ENCODE results near the gene CDX1. TPM values are rescaled to one million over a fixed set of nuclear protein-coding genes. Genes with fewer than 3 reads are reported as not detected.

CDX1 gene
- total and polyA plus RNA-seq, 2 experiments from 2014 or later, result 43.3 to 54.6 TPM

DNA sequence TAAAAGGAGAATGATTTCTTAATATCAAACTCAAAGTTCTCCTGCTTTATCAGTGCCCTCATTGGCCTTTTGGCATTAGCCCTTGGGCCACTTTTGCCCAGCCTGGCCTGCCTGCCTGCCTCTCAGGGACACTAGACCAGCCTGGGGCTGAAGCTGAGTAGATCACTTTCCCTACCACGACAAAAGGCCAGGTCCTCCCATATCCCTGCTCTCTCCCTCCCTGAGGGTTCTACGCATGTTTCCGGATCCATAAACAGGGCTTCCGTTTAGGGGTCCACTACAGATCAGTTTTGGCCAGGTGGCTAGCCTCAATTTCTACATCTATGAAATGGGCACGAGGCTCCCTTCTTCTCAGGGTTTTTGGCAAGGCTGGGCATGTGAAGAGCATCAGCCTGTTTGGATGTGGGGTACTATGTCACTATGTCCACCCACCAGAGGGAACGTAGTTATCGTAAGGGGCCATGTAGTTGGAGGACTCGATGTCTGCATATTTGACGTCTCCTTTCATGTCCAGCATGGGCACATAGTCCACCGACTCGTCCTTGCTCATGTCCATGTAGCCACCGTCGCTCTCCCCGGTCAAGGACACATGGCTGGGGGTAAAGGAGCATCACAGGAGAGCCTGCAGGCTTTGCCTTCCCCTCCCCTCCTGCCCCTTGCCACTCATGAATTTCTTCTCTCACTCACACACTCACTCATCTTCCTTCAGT is 45.0 kb upstream of the CDX1 start:
- Histone ChIP-seq H3K4me1 (ENCODE audit: insufficient read depth) (peaks cover 4% of the 10 kb centered on the region), H3K4me2 (no peak overlapping the region), H3K36me3 (replicated peaks; ENCODE audit: insufficient read depth, low read depth) (no peaks in the 10 kb centered on the region), H3K27me3 (no peaks in the 10 kb centered on the region), H3K4me3 (no peak overlapping the region), H3K9me3 (ENCODE audit: low read depth) (no peaks in the 10 kb centered on the region), H2AFZ (no peak overlapping the region), H3K79me2 (no peaks in the 10 kb centered on the region), H3K27ac (no peak overlapping the region), H4K20me1 (ENCODE audit: insufficient read depth, poor library complexity, severe bottlenecking) (no peaks in the 10 kb centered on the region), H3K9me2 (replicated peaks; ENCODE audit: insufficient read depth) (no peaks in the 10 kb centered on the region)
- 96% methylated on average over 14 of the region's 14 CpGs for WGBS (ENCODE audit: low lambda C conversion rate, missing lambda C conversion rate)
- TF ChIP-seq, protein P1, sequence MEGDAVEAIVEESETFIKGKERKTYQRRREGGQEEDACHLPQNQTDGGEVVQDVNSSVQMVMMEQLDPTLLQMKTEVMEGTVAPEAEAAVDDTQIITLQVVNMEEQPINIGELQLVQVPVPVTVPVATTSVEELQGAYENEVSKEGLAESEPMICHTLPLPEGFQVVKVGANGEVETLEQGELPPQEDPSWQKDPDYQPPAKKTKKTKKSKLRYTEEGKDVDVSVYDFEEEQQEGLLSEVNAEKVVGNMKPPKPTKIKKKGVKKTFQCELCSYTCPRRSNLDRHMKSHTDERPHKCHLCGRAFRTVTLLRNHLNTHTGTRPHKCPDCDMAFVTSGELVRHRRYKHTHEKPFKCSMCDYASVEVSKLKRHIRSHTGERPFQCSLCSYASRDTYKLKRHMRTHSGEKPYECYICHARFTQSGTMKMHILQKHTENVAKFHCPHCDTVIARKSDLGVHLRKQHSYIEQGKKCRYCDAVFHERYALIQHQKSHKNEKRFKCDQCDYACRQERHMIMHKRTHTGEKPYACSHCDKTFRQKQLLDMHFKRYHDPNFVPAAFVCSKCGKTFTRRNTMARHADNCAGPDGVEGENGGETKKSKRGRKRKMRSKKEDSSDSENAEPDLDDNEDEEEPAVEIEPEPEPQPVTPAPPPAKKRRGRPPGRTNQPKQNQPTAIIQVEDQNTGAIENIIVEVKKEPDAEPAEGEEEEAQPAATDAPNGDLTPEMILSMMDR (IDR thresholded peaks at IDR 0.05; ENCODE audit: poor library complexity), result no peak
- TF ChIP-seq EZH2phosphoT487 (IDR thresholded peaks at IDR 0.05; ENCODE audit: low read depth, severe bottlenecking, unreplicated experiment) (no peak), EZH2 (IDR thresholded peaks at IDR 0.05; ENCODE audit: borderline replicate concordance) (no peak)
- no peak for DNase-seq (ENCODE audit: low spot score)

DNA sequence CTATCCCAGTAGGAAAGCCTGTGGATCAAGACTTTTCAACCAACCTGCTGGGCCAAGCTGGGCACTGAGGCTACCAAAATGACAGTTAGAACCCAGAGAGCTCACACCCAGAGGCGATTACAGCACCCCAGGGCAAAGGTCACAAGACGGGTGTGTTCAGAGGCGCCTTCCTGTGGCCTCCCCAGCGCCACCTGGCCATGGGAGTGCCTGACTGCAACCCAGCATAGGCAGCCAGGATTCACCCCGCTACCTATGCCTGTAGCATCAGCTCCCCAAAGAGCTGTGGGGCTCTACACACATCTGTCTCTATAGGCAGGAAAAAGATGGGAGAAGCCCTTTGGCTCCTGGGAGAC is 44.4 kb upstream of the CDX1 start:
- Histone ChIP-seq H3K27ac (no peak overlapping the region), H3K4me3 (no peak overlapping the region), H2AFZ (no peak overlapping the region), H3K9me3 (ENCODE audit: low read depth) (no peaks in the 10 kb centered on the region), H3K9me2 (replicated peaks; ENCODE audit: insufficient read depth) (no peaks in the 10 kb centered on the region), H3K4me2 (no peak overlapping the region), H4K20me1 (ENCODE audit: insufficient read depth, poor library complexity, severe bottlenecking) (no peaks in the 10 kb centered on the region), H3K4me1 (ENCODE audit: insufficient read depth) (peaks cover 4% of the 10 kb centered on the region), H3K27me3 (no peaks in the 10 kb centered on the region), H3K79me2 (no peaks in the 10 kb centered on the region), H3K36me3 (replicated peaks; ENCODE audit: insufficient read depth, low read depth) (no peaks in the 10 kb centered on the region)
- peak; percentile 76 for DNase-seq (ENCODE audit: low spot score)
- TF ChIP-seq, protein P1 (IDR thresholded peaks at IDR 0.05; ENCODE audit: poor library complexity), result peak; percentile 41
- no peak for TF ChIP-seq EZH2phosphoT487 (IDR thresholded peaks at IDR 0.05; ENCODE audit: low read depth, severe bottlenecking, unreplicated experiment)
- WGBS (ENCODE audit: low lambda C conversion rate, missing lambda C conversion rate), result 46% methylated on average over 5 of the region's 5 CpGs

DNA sequence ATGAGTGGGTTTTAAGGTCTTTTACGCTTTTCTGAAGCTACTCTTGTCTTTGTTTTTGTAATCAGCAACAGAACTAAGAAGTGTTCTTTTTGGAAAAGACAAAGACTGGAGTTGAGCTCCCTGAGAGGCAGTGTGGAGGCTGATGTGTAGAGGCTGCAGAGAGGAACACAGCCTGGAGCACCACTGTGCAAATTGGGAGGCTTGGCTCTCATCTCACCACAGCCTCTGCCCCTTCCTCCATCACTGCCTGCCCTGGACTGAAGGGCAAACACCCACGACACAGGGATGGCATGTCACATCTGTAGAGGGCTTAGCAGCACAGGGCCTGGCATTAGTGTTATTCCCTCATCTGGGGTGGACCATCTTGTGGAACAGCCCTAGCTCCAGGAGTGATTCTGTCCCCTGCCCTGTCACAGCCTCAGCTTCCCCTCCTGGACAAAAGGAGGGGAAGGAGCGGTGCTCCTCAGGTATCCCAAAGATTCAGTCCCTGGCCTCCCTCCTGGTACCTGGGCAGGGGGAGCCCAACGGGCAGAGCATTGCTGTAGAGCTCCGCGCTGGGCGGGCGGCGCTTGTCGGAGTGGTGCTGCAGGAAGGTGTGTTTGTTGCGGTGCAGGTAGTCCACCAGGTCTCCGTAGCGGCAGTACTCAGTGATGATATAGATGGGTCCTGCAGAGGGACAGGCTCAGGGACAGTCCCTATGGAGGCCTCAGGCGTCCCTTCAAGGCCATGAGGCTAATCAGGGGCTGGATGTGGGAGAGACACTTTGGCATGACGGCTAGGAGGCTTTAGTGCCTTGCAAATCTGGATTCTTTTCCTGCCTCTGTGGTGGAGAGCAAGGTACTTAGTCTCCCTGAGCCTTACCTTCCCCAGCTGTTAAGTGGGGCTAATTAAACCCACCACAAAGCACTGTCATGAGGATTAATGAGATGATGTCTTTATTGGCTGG is 43.8 kb upstream of the CDX1 start:
- no peak for DNase-seq (ENCODE audit: low spot score)
- TF ChIP-seq EZH2 (IDR thresholded peaks at IDR 0.05; ENCODE audit: borderline replicate concordance), result no peak
- no peak overlapping the region for H3K27ac ChIP-seq

DNA sequence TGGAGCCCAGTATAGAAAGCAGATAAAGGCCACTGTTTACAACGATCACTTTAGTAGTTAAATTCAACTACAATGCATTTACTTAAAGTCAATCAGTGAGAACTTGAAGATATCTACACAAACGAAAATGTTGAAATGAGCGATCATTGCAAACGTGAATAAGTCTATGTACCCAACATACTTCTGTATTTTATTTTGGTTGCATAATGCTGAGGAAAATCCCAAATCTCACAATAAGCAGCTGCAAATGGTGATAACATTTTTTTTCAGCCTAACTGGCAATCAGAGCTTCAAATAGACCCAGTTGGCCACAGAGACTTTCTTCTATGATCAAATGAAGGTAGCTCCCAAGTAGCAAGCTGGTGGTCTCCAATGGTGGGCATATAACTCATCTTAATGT is 43.0 kb upstream of the CDX1 start:
- no peak overlapping the region for H3K4me3 ChIP-seq
- peaks cover 4% of the 10 kb centered on the region for H3K4me1 ChIP-seq (ENCODE audit: insufficient read depth)
- no peaks in the 10 kb centered on the region for H3K9me2 ChIP-seq (replicated peaks; ENCODE audit: insufficient read depth)
- no peaks in the 10 kb centered on the region for H4K20me1 ChIP-seq (ENCODE audit: insufficient read depth, poor library complexity, severe bottlenecking)
- H3K27me3 ChIP-seq, result no peaks in the 10 kb centered on the region
- H3K36me3 ChIP-seq (replicated peaks; ENCODE audit: insufficient read depth, low read depth), result no peaks in the 10 kb centered on the region
- no peaks in the 10 kb centered on the region for H3K79me2 ChIP-seq
- H3K27ac ChIP-seq, result no peak overlapping the region
- H3K9me3 ChIP-seq (ENCODE audit: low read depth), result no peaks in the 10 kb centered on the region
- no peak overlapping the region for H2AFZ ChIP-seq
- TF ChIP-seq EZH2phosphoT487 (IDR thresholded peaks at IDR 0.05; ENCODE audit: low read depth, severe bottlenecking, unreplicated experiment) (no peak), EZH2 (IDR thresholded peaks at IDR 0.05; ENCODE audit: borderline replicate concordance) (no peak)
- TF ChIP-seq, protein P1 (IDR thresholded peaks at IDR 0.05; ENCODE audit: poor library complexity), result no peak
- no peak for DNase-seq (ENCODE audit: low spot score)
- no peak overlapping the region for H3K4me2 ChIP-seq
- 90% methylated on average over 4 of the region's 4 CpGs for WGBS (ENCODE audit: low lambda C conversion rate, missing lambda C conversion rate)

More for the DNA sequence above, 43.8 kb upstream of the CDX1 start:
- H3K4me1 ChIP-seq (ENCODE audit: insufficient read depth), result peaks cover 4% of the 10 kb centered on the region
- H3K4me3 ChIP-seq, result no peak overlapping the region
- no peaks in the 10 kb centered on the region for H3K27me3 ChIP-seq
- no peak overlapping the region for H2AFZ ChIP-seq
- H3K9me2 ChIP-seq (replicated peaks; ENCODE audit: insufficient read depth), result no peaks in the 10 kb centered on the region
- H3K79me2 ChIP-seq, result no peaks in the 10 kb centered on the region
- no peaks in the 10 kb centered on the region for H4K20me1 ChIP-seq (ENCODE audit: insufficient read depth, poor library complexity, severe bottlenecking)
- H3K36me3 ChIP-seq (replicated peaks; ENCODE audit: insufficient read depth, low read depth), result no peaks in the 10 kb centered on the region
- 90% methylated on average over 15 of the region's 15 CpGs for WGBS (ENCODE audit: low lambda C conversion rate, missing lambda C conversion rate)
- H3K4me2 ChIP-seq, result no peak overlapping the region
- H3K9me3 ChIP-seq (ENCODE audit: low read depth), result no peaks in the 10 kb centered on the region

All from hepatocyte (in vitro differentiated cells).